H54 (cell line): ENCODE measurements around the gene SLC2A9.

Experiments used
- DNase-seq: peaks from one replicate; pipeline ENCODE4 v3.0.0; 2011; ENCODE audit warnings: low spot score, mixed read lengths; ENCODE audit not compliant: insufficient read length
- FAIRE-seq: peaks from 3 replicates; lab custom pipeline; 2011; peaks lifted over from hg19 to GRCh38; lab: Jason Lieb, UNC
- POLR2A ChIP-seq: IDR thresholded peaks from 2 replicates; pipeline ENCODE4 v1.6.1; 2011; ENCODE audit warnings: low read depth, mild to moderate bottlenecking, low read length

Gene SLC2A9

GRCh38 chr4:10053635-10054453, 32.5 kb upstream of the SLC2A9 start:
- FAIRE-seq = no peak
- no peak for DNase-seq
- TF ChIP-seq POLR2A = no peak

- no peak for FAIRE-seq
- no peak for DNase-seq
- TF ChIP-seq POLR2A = no peak
Observed at GRCh38 chr4:10051517-10052135, 30.3 kb upstream of the SLC2A9 start.

- no peak for TF ChIP-seq POLR2A
- FAIRE-seq (no peak), DNase-seq (no peak)
Observed at GRCh38 chr4:10050721-10051120, 29.4 kb upstream of the SLC2A9 start.

- DNase-seq = no peak
- no peak for FAIRE-seq
- TF ChIP-seq POLR2A = no peak
Observed at GRCh38 chr4:10050261-10050661, 29.0 kb upstream of the SLC2A9 start.

- no peak for TF ChIP-seq POLR2A
- DNase-seq = no peak
- FAIRE-seq = no peak
Observed at GRCh38 chr4:10048941-10049697, 27.8 kb upstream of the SLC2A9 start.

GRCh38 chr4:10047967-10048366, 26.7 kb upstream of the SLC2A9 start:
- no peak for FAIRE-seq
- TF ChIP-seq POLR2A = no peak
- DNase-seq = no peak

- DNase-seq (no peak), FAIRE-seq (no peak)
- no peak for TF ChIP-seq POLR2A
Observed at GRCh38 chr4:10046471-10046870, 25.2 kb upstream of the SLC2A9 start.

- no peak for TF ChIP-seq POLR2A
- FAIRE-seq (no peak), DNase-seq (no peak)
Observed at GRCh38 chr4:10045481-10045880, 24.2 kb upstream of the SLC2A9 start.

- FAIRE-seq (no peak), DNase-seq (no peak)
- TF ChIP-seq POLR2A = no peak
Observed at GRCh38 chr4:10041036-10041435, 19.7 kb upstream of the SLC2A9 start.

GRCh38 chr4:10040049-10040892, 19.0 kb upstream of the SLC2A9 start:
- TF ChIP-seq POLR2A = no peak
- FAIRE-seq = no peak
- DNase-seq = no peak

- no peak for TF ChIP-seq POLR2A
- DNase-seq (no peak), FAIRE-seq (no peak)
Observed at GRCh38 chr4:10036807-10037342, 15.6 kb upstream of the SLC2A9 start.

- TF ChIP-seq POLR2A = no peak
- no peak for DNase-seq
- FAIRE-seq = no peak
Observed at GRCh38 chr4:10035130-10035529, 13.8 kb upstream of the SLC2A9 start.

GRCh38 chr4:10034612-10035104, 13.4 kb upstream of the SLC2A9 start:
- no peak for FAIRE-seq
- no peak for TF ChIP-seq POLR2A
- no peak for DNase-seq
